K562 (cell line): ENCODE results near the gene UBE2G2. TPM values are rescaled to one million over a fixed set of nuclear protein-coding genes. Genes with fewer than 3 reads are reported as not detected.

Experiments
- ATAC-seq: fragments of 200-7000 bp; cut with Tn5 transposase; 3 replicates; pipeline ENCODE4 v1.9.1; 2020; ENCODE audit warnings: moderate library complexity
- BruUV-seq: library from RNA; stranded (reverse); fragments of 400-500 nt; replicated peaks from 2 replicates; lab custom pipeline; 2021; lab: Mats Ljungman, UMichigan
- CTCF ChIA-PET: fragments of 300-600 bp; formaldehyde crosslinking; extraction: SDS; loops from one replicate; lab custom pipeline; 2021; ENCODE audit warnings: low intra/inter-chr PET ratio; lab: Yijun Ruan, JAX
- POLR2A ChIA-PET: fragments of 300-600, 350-650 bp; sonication (Branson Sonifier 250); formaldehyde crosslinking; extraction: SDS; loops from one replicate; lab custom pipeline; 2021; ENCODE audit warnings: antibody characterized with exemption, inconsistent platforms; lab: Yijun Ruan, JAX
- DNase-seq, 4 experiments: peaks; one replicate each; pipeline versions ENCODE4 v3.0.0 to v3.0.0-alpha.2; 2011 to 2018; ENCODE audit warnings: low spot score in 3 of 4, mixed read lengths in 3 of 4; ENCODE audit errors: extremely low read depth in 1 of 4
- FAIRE-seq: peaks from 2 replicates; lab custom pipeline; 2011; peaks lifted over from hg19 to GRCh38; lab: Jason Lieb, UNC
- H2AFZ ChIP-seq: 2 replicates; pipeline ENCODE4 v1.6.0; 2011; ENCODE audit warnings: low read depth, low read length, control low read depth, inconsistent platforms
- H3K27ac ChIP-seq: fragments of 200-600 bp; 3 replicates; pipeline ENCODE4 v1.8.0; 2011; ENCODE audit warnings: low read depth, mild to moderate bottlenecking, control low read depth, inconsistent platforms, low read length, moderate library complexity, mixed read lengths; ENCODE audit errors: extremely low read depth
- H3K27me3 ChIP-seq, 2 experiments: fragments of 300-600 bp in 1 of 2; 2 replicates in 1 of 2; 3 replicates in 1 of 2; pipeline versions ENCODE4 v1.6.0 to v1.8.0; 2011; ENCODE audit warnings: inconsistent platforms in 2 of 2, low read length in 2 of 2, mild to moderate bottlenecking in 1 of 2, mixed read lengths in 1 of 2, moderate library complexity in 1 of 2; ENCODE audit not compliant: control insufficient read depth in 2 of 2, insufficient read depth in 2 of 2
- H3K36me3 ChIP-seq: fragments of 300-600 bp; 3 replicates; pipeline ENCODE4 v1.8.0; 2011; ENCODE audit warnings: mild to moderate bottlenecking, low read length, inconsistent platforms; ENCODE audit not compliant: control insufficient read depth, insufficient read depth
- H3K4me1 ChIP-seq, 2 experiments: fragments of 200-600 bp in 1 of 2; replicated peaks in 1 of 2; 2 replicates in 1 of 2; 3 replicates in 1 of 2; pipeline versions ENCODE4 v1.5.1 to v1.8.0; 2011; ENCODE audit warnings: inconsistent platforms in 2 of 2, low read length in 2 of 2, mild to moderate bottlenecking in 1 of 2, mixed read lengths in 1 of 2, moderate library complexity in 1 of 2; ENCODE audit not compliant: control insufficient read depth in 2 of 2, insufficient read depth in 2 of 2
- H3K4me2 ChIP-seq: 2 replicates; pipeline ENCODE4 v1.6.1; 2011; ENCODE audit warnings: low read length, control low read depth, inconsistent platforms, mixed read lengths; ENCODE audit not compliant: insufficient read depth
- H3K4me3 ChIP-seq: fragments of 200-600 bp; sonication (generic), shearing (Covaris generic); 2 replicates; pipeline ENCODE4 v1.5.1; 2016; ENCODE audit warnings: control low read depth, inconsistent platforms
- H3K79me2 ChIP-seq: fragments of 200-600 bp; 3 replicates; pipeline ENCODE4 v1.8.0; 2011; ENCODE audit warnings: low read length, inconsistent platforms; ENCODE audit not compliant: control insufficient read depth, insufficient read depth
- H3K9ac ChIP-seq, 2 experiments: 2 replicates each; pipeline versions ENCODE4 v1.6.0 to v1.6.1; 2011; ENCODE audit warnings: low read depth in 2 of 2, low read length in 2 of 2, control low read depth in 1 of 2, inconsistent platforms in 1 of 2, mild to moderate bottlenecking in 1 of 2, mixed read lengths in 1 of 2; ENCODE audit not compliant: insufficient read depth in 1 of 2
- H3K9me1 ChIP-seq: one replicate; pipeline ENCODE4 v1.6.0; 2011; ENCODE audit warnings: inconsistent platforms, mild to moderate bottlenecking, low read length, moderate library complexity; ENCODE audit not compliant: control insufficient read depth, insufficient read depth
- H3K9me3 ChIP-seq: replicated peaks from 2 replicates; pipeline ENCODE4 v1.5.1; 2011; ENCODE audit warnings: low read depth, low read length, inconsistent platforms; ENCODE audit not compliant: control insufficient read depth, insufficient read depth
- H4K20me1 ChIP-seq: replicated peaks from 2 replicates; pipeline ENCODE4 v1.6.1; 2011; ENCODE audit warnings: low read length, inconsistent platforms, mixed read lengths; ENCODE audit not compliant: control insufficient read depth, insufficient read depth
- ELF2 ChIP-seq: fragments of 250-450 bp; sonication (Bioruptor Pico); IDR thresholded peaks from 2 replicates; pipeline ENCODE4 v1.5.0; 2021; ENCODE audit warnings: mild to moderate bottlenecking
- GABPB1 ChIP-seq: sonication (generic); formaldehyde crosslinking; IDR thresholded peaks from 2 replicates; pipeline ENCODE4 v1.8.0; 2022; ENCODE audit warnings: mild to moderate bottlenecking, missing genetic modification reagents
- KDM5B ChIP-seq: fragments of 200-600 bp; sonication (generic); IDR thresholded peaks from 2 replicates; pipeline ENCODE4 v1.6.1; 2012; ENCODE audit warnings: low read depth, mild to moderate bottlenecking, moderate library complexity, low read length, control low read depth, inconsistent platforms; ENCODE audit not compliant: insufficient replicate concordance
- POLR2A ChIP-seq: fragments of 450-650 bp; conservative IDR thresholded peaks from 2 replicates; pipeline ENCODE4 v1.6.1; 2016
- RBFOX2 ChIP-seq: fragments of 200-400 bp; formaldehyde crosslinking; IDR thresholded peaks from 2 replicates; pipeline ENCODE4 v1.6.1; 2017; ENCODE audit warnings: low read depth, mild to moderate bottlenecking, low read length, moderate library complexity
- RBM25 ChIP-seq: fragments of 200-400 bp; formaldehyde crosslinking; IDR thresholded peaks from 2 replicates; pipeline ENCODE4 v1.6.1; 2018; ENCODE audit warnings: low read length, low read depth, moderate library complexity; ENCODE audit not compliant: severe bottlenecking
- SMARCA4 ChIP-seq: fragments of 450-650 bp; IDR thresholded peaks from 2 replicates; pipeline ENCODE4 v1.6.1; 2016
- SRSF1 ChIP-seq: fragments of 200-400 bp; formaldehyde crosslinking; IDR thresholded peaks from 2 replicates; pipeline ENCODE4 v1.6.1; 2017; ENCODE audit warnings: mild to moderate bottlenecking, low read depth, low read length, moderate library complexity
- TCF15 ChIP-seq: fragments of 250-450 bp; sonication (Bioruptor Pico); IDR thresholded peaks from 2 replicates; pipeline ENCODE4 v1.8.0; 2022; ENCODE audit warnings: moderate library complexity, mild to moderate bottlenecking, inconsistent platforms
- TSHZ1 ChIP-seq: fragments of 250-450 bp; sonication (Bioruptor Pico); IDR thresholded peaks from 2 replicates; pipeline ENCODE4 v1.4.0; 2020; ENCODE audit warnings: mild to moderate bottlenecking, moderate library complexity
- U2AF1 ChIP-seq: fragments of 200-400 bp; formaldehyde crosslinking; optimal IDR thresholded peaks from 2 replicates; pipeline ENCODE3; 2017; ENCODE audit warnings: mild to moderate bottlenecking, low read depth, low read length, moderate library complexity
- ZFP30 ChIP-seq: fragments of 250-450 bp; sonication (Bioruptor Pico); IDR thresholded peaks from 2 replicates; pipeline ENCODE4 v1.8.0; 2022; ENCODE audit warnings: moderate library complexity, mild to moderate bottlenecking, inconsistent platforms, borderline replicate concordance
- ZNF239 ChIP-seq: fragments of 250-450 bp; sonication (Bioruptor Pico); IDR thresholded peaks from 2 replicates; pipeline ENCODE4 v1.4.0; 2020; ENCODE audit warnings: mild to moderate bottlenecking
- ZNF436 ChIP-seq: fragments of 250-450, 450-650 bp; sonication (Bioruptor Pico); formaldehyde crosslinking; IDR thresholded peaks from 2 replicates; pipeline ENCODE4 v1.7.0; 2020; ENCODE audit warnings: mild to moderate bottlenecking
- WGBS: fragments of 100-300 bp; shearing (Covaris generic); methylation state at CpG from one replicate; pipeline ENCODE4 v1.1.6; 2016; ENCODE audit warnings: low coverage, mixed read lengths; ENCODE audit not compliant: insufficient coverage; ENCODE audit errors: missing lambda C conversion rate; 5-methylcytosine and 5-hydroxymethylcytosine counted together
- in situ Hi-C: fragments of 300-500 bp; cut with MboI; formaldehyde crosslinking; loops from 4 replicates; pipeline ENCODE4 v1.15.0; 2018; ENCODE audit warnings: inconsistent platforms, mixed read lengths
- intact Hi-C: fragments of 100-400 bp; cut with micrococcal nuclease; formaldehyde crosslinking; loops from 2 replicates; pipeline ENCODE4 v1.14.2; 2022
- polyA plus RNA-seq, 8 experiments: library from polyadenylated mRNA; depleted of rRNA in 4 of 8; stranded (reverse) in 5 of 8; unstranded in 3 of 8; fragments of >200 nt; fragmentation: Nextera tagmentation in 2 of 8; fragmentation: Illumina TruSeq in 1 of 8; extraction: Ambion mirVana in 2 of 8; extraction: Trizol in 1 of 8; gene quantifications; 2 replicates each; pipeline versions ENCODE4 v1.2.1 to v1.2.3, GENCODE V29; 2011 to 2014; ENCODE audit warnings: inconsistent platforms in 1 of 8, missing spikeins in 1 of 8
- total RNA-seq, 7 experiments: library from RNA; depleted of rRNA in 6 of 7; stranded (reverse); fragments of >200 nt in 6 of 7; fragmentation: Illumina TruSeq in 2 of 7; extraction: Trizol in 2 of 7; gene quantifications; 2 replicates each; pipeline versions ENCODE4 v1.2.1 to v1.2.3, GENCODE V29; 2011 to 2021; ENCODE audit warnings: low replicate concordance in 1 of 7

Gene UBE2G2
- total and polyA plus RNA-seq, 9 of the 15 experiments (the other 6 are each of a cell fraction or from before 2014, with no cell fraction given), result 47.5 to 225 (median 140) TPM

- in situ Hi-C loops (no loop called here), intact Hi-C loops (loop anchor here (5.0 kb wide), 1 partner anchor 43 kb away; no protein-coding TSS in a partner anchor)
- ChIA-PET POLR2A (interaction anchor here (0.6 to 5.5 kb wide), 7 partner anchors 8 to 112 kb away, joined by 3 to 33 read pairs (median 10); partner anchors contain the start of gene SUMO3), CTCF (no interaction called here)
- no peak for FAIRE-seq
- Histone ChIP-seq H3K9me3 (no peaks in the 10 kb centered on the region), H3K4me1 (peaks cover 19 to 26% of the 10 kb centered on the region in 2 experiments), H3K4me3 (no peak overlapping the region), H3K9ac (no peak overlapping the region), H3K27me3 (no peaks in the 10 kb centered on the region), H3K4me2 (no peak overlapping the region), H3K9me1 (no peaks in the 10 kb centered on the region), H3K27ac (no peak overlapping the region), H3K79me2 (peaks cover 40% of the 10 kb centered on the region), H3K36me3 (peaks cover 79% of the 10 kb centered on the region), H2AFZ (no peak overlapping the region), H4K20me1 (peaks cover 8% of the 10 kb centered on the region; the same call in 1 of the 2 replicates)
- 91% methylated on average over 6 of the region's 6 CpGs for WGBS
- DNase-seq, result no peak
- no TSS peak for BruUV-seq
- no peak for ATAC-seq
- no peak for TF ChIP-seq U2AF1
- no peak for TF ChIP-seq TCF15
- TF ChIP-seq SRSF1, result no peak
- TF ChIP-seq ZNF239 (CRISPR knock-in tag), result no peak
- TF ChIP-seq KDM5B, result peak; percentile 25
- 0 out of 2 replicates have a peak, but pooled peaks have one; percentile 30 for TF ChIP-seq ELF2 (CRISPR knock-in tag)
- TF ChIP-seq GABPB1 (CRISPR knock-in tag), result no peak
- TF ChIP-seq SMARCA4, result no peak
- no peak for TF ChIP-seq RBFOX2
- TF ChIP-seq RBM25, result no peak
- TF ChIP-seq TSHZ1 (CRISPR knock-in tag), result no peak
- TF ChIP-seq ZFP30 (CRISPR knock-in tag), result no peak
- TF ChIP-seq ZNF436 (CRISPR knock-in tag), result no peak
- peak; percentile 45; the same call in 1 of the 2 replicates for TF ChIP-seq POLR2A
Observed at GRCh38 chr21:44804762-44805161, 3.1 kb upstream of the UBE2G2 start.
